ENCODE measurements around the gene PRPF6.

PRPF6 gene

GRCh38 chr20:64079273-64080012 lies 98.5 kb downstream of the PRPF6 start, which contains the start of gene RGS19:
Gene RGS19 (minus strand): TSS chr20:64079518. CDS start chr20:64076886, 2,632 bp downstream.
- no peak for FAIRE-seq

- no peak for FAIRE-seq
Observed at GRCh38 chr20:64080013-64080812, 99.3 kb downstream of the PRPF6 start, which contains the start of gene OPRL1. Gene OPRL1 (plus strand): TSS chr20:64080082. CDS start chr20:64092721, 12,639 bp downstream.

GRCh38 chr20:64080813-64081623 lies 100.1 kb downstream of the PRPF6 start:
- no peak for FAIRE-seq

GRCh38 chr20:64081624-64081964 lies 100.7 kb downstream of the PRPF6 start:
- no peak for FAIRE-seq

GRCh38 chr20:64082126-64082731 lies 101.3 kb downstream of the PRPF6 start:
- FAIRE-seq = no peak

Data from colon (tissue), 2 donors.